H1 (cell line): ENCODE measurements around the gene QRICH2. TPM values are rescaled to one million over a fixed set of nuclear protein-coding genes. Genes with fewer than 3 reads are reported as not detected.

Experiments
- CTCF ChIA-PET: fragments of 300-600 bp; sonication (Branson Sonifier 250); formaldehyde crosslinking; loops from one replicate; lab custom pipeline; 2021; ENCODE audit not compliant: partially characterized antibody; lab: Charles Lee
- POLR2A ChIA-PET: fragments of 300-600 bp; sonication (Branson Sonifier 250); formaldehyde crosslinking; loops from one replicate; lab custom pipeline; 2021; ENCODE audit warnings: inconsistent platforms; ENCODE audit not compliant: partially characterized antibody; lab: Charles Lee
- DNase-seq, 2 experiments: peaks; one replicate each; pipeline versions ENCODE4 v3.0.0 to v3.0.0-alpha.2; 2010 to 2022; ENCODE audit warnings: low spot score in 2 of 2, low read depth in 1 of 2, mixed read lengths in 1 of 2
- FAIRE-seq: peaks from 2 replicates; lab custom pipeline; 2011; peaks lifted over from hg19 to GRCh38; lab: Jason Lieb, UNC
- H2AFZ ChIP-seq: 2 replicates; pipeline ENCODE4 v1.8.1; 2012; ENCODE audit warnings: low read length, inconsistent platforms
- H2AK5ac ChIP-seq: 2 replicates; pipeline ENCODE4 v1.6.1; 2013; ENCODE audit warnings: low read depth, low read length
- H2BK120ac ChIP-seq: replicated peaks from 2 replicates; pipeline ENCODE3; 2013; ENCODE audit warnings: low read depth, low read length, inconsistent platforms
- H2BK12ac ChIP-seq: 2 replicates; pipeline ENCODE4 v1.6.1; 2013; ENCODE audit warnings: low read depth, low read length
- H2BK15ac ChIP-seq: 2 replicates; pipeline ENCODE4 v1.6.1; 2013; ENCODE audit warnings: low read length
- H2BK20ac ChIP-seq: 2 replicates; pipeline ENCODE4 v1.6.1; 2013; ENCODE audit warnings: low read length
- H2BK5ac ChIP-seq: 2 replicates; pipeline ENCODE4 v1.6.1; 2013; ENCODE audit warnings: low read depth, low read length
- H3K14ac ChIP-seq: 2 replicates; pipeline ENCODE4 v1.6.1; 2013; ENCODE audit warnings: inconsistent platforms; ENCODE audit not compliant: insufficient read length
- H3K18ac ChIP-seq: 2 replicates; pipeline ENCODE4 v1.6.1; 2013; ENCODE audit warnings: low read length; ENCODE audit errors: extremely low read depth
- H3K23ac ChIP-seq: 2 replicates; pipeline ENCODE4 v1.6.1; 2013; ENCODE audit warnings: inconsistent platforms; ENCODE audit not compliant: insufficient read length
- H3K23me2 ChIP-seq: 2 replicates; pipeline ENCODE4 v1.6.1; 2013; ENCODE audit warnings: low read depth, low read length
- H3K27ac ChIP-seq: 2 replicates; pipeline ENCODE4 v1.6.1; 2011; ENCODE audit warnings: low read depth, low read length, inconsistent platforms
- H3K27me3 ChIP-seq, 4 experiments: replicated peaks in 1 of 4; 1 replicate in 1 of 4; 2 replicates in 3 of 4; pipeline versions ENCODE4 v1.6.1 to v1.8.1; 2011 to 2013; ENCODE audit warnings: low read length in 3 of 4, mild to moderate bottlenecking in 3 of 4, inconsistent platforms in 2 of 4, mixed read lengths in 2 of 4, moderate library complexity in 1 of 4; ENCODE audit not compliant: control insufficient read depth in 3 of 4, insufficient read depth in 3 of 4; ENCODE audit errors: extremely low read depth in 1 of 4
- H3K36me3 ChIP-seq, 4 experiments: 2 replicates each; pipeline versions ENCODE4 v1.6.1 to v1.8.1; 2011 to 2013; ENCODE audit warnings: mild to moderate bottlenecking in 4 of 4, low read length in 3 of 4, moderate library complexity in 2 of 4, control low read depth in 1 of 4, inconsistent platforms in 1 of 4; ENCODE audit not compliant: insufficient read depth in 4 of 4, control insufficient read depth in 2 of 4
- H3K4ac ChIP-seq: replicated peaks from 2 replicates; pipeline ENCODE3; 2013; ENCODE audit warnings: low read length, low read depth, mixed read lengths, inconsistent platforms; ENCODE audit not compliant: insufficient read length
- H3K4me1 ChIP-seq, 4 experiments: replicated peaks in 1 of 4; 1 replicate in 1 of 4; 2 replicates in 3 of 4; pipeline versions ENCODE4 v1.6.1 to v1.8.1; 2011 to 2013; ENCODE audit warnings: low read length in 3 of 4, inconsistent platforms in 2 of 4, mixed read lengths in 1 of 4; ENCODE audit not compliant: insufficient read depth in 4 of 4, control insufficient read depth in 3 of 4
- H3K4me2 ChIP-seq, 2 experiments: 2 replicates each; pipeline versions ENCODE4 v1.6.1 to v1.8.1; 2011 to 2013; ENCODE audit warnings: low read depth in 2 of 2, low read length in 2 of 2, control low read depth in 1 of 2, inconsistent platforms in 1 of 2, mild to moderate bottlenecking in 1 of 2; ENCODE audit not compliant: insufficient read depth in 1 of 2
- H3K4me3 ChIP-seq, 4 experiments: fragments of 200-600, 300-600 bp in 1 of 4; sonication (generic), shearing (Covaris generic), sonication (Bioruptor Twin) in 1 of 4; 2 replicates each; pipeline versions ENCODE4 v1.5.1 to v1.8.1; 2011 to 2016; ENCODE audit warnings: low read length in 4 of 4, low read depth in 3 of 4, control low read depth in 2 of 4, inconsistent platforms in 2 of 4, mild to moderate bottlenecking in 2 of 4, mixed read lengths in 1 of 4, moderate library complexity in 1 of 4; ENCODE audit not compliant: insufficient read depth in 2 of 4; ENCODE audit errors: extremely low read depth in 1 of 4
- H3K56ac ChIP-seq: replicated peaks from 2 replicates; pipeline ENCODE3; 2013; ENCODE audit warnings: low read depth, mild to moderate bottlenecking, mixed read lengths, low read length, inconsistent platforms; ENCODE audit not compliant: insufficient read length
- H3K79me1 ChIP-seq: 2 replicates; pipeline ENCODE4 v1.6.1; 2013; ENCODE audit warnings: low read depth, low read length, control low read depth
- H3K79me2 ChIP-seq, 2 experiments: 2 replicates each; pipeline versions ENCODE4 v1.6.1 to v1.8.1; 2012 to 2013; ENCODE audit warnings: low read length in 2 of 2, mild to moderate bottlenecking in 2 of 2, inconsistent platforms in 1 of 2; ENCODE audit not compliant: insufficient read depth in 2 of 2, control insufficient read depth in 1 of 2
- H3K9ac ChIP-seq, 4 experiments: replicated peaks in 1 of 4; 1 replicate in 1 of 4; 2 replicates in 3 of 4; pipeline versions ENCODE4 v1.6.1 to v1.8.1; 2011 to 2013; ENCODE audit warnings: low read depth in 3 of 4, low read length in 3 of 4, control low read depth in 2 of 4, mild to moderate bottlenecking in 2 of 4, moderate library complexity in 2 of 4, inconsistent platforms in 1 of 4; ENCODE audit errors: extremely low read depth in 1 of 4
- H3K9me3 ChIP-seq, 2 experiments: 2 replicates each; pipeline versions ENCODE4 v1.6.1 to v1.8.1; 2012 to 2013; ENCODE audit warnings: mild to moderate bottlenecking in 2 of 2, moderate library complexity in 2 of 2, control low read depth in 1 of 2, inconsistent platforms in 1 of 2, low read depth in 1 of 2, low read length in 1 of 2, mixed read lengths in 1 of 2; ENCODE audit not compliant: insufficient read depth in 2 of 2
- H4K20me1 ChIP-seq, 2 experiments: replicated peaks in 1 of 2; 2 replicates each; pipeline versions ENCODE3 to v1.8.1; 2011 to 2013; ENCODE audit warnings: inconsistent platforms in 2 of 2, low read length in 2 of 2, mild to moderate bottlenecking in 1 of 2; ENCODE audit not compliant: insufficient read depth in 2 of 2, control insufficient read depth in 1 of 2
- H4K5ac ChIP-seq: 2 replicates; pipeline ENCODE4 v1.6.1; 2013; ENCODE audit warnings: low read length, low read depth, mixed read lengths, inconsistent platforms; ENCODE audit not compliant: insufficient read length
- H4K8ac ChIP-seq: 2 replicates; pipeline ENCODE4 v1.8.0; 2013; ENCODE audit warnings: mild to moderate bottlenecking, moderate library complexity, low read length, inconsistent platforms; ENCODE audit not compliant: insufficient read depth; ENCODE audit errors: extremely low read depth
- H4K91ac ChIP-seq: replicated peaks from 2 replicates; pipeline ENCODE3; 2013; ENCODE audit warnings: low read length, mixed read lengths, inconsistent platforms; ENCODE audit not compliant: insufficient read length
- BACH1 ChIP-seq: IDR thresholded peaks from 2 replicates; pipeline ENCODE4 v1.6.1; 2012; ENCODE audit warnings: low read length, improper control_type of control experiment
- CTCF ChIP-seq, 3 experiments: IDR thresholded peaks; 1 replicate in 2 of 3; 2 replicates in 1 of 3; pipeline versions ENCODE4 v1.5.1 to v1.6.1; 2011; ENCODE audit warnings: low read length in 3 of 3, mild to moderate bottlenecking in 3 of 3, inconsistent platforms in 2 of 3, low read depth in 1 of 3, moderate library complexity in 1 of 3; ENCODE audit not compliant: insufficient read depth in 1 of 3; ENCODE audit errors: control extremely low read depth in 1 of 3
- EZH2 ChIP-seq: fragments of 200-600 bp; sonication (generic); IDR thresholded peaks from 2 replicates; pipeline ENCODE4 v1.7.1; 2012; ENCODE audit warnings: low read depth, mild to moderate bottlenecking, moderate library complexity, low read length, inconsistent platforms; ENCODE audit not compliant: severe bottlenecking
- HDAC2 ChIP-seq, 2 experiments: fragments of 300-600 bp in 1 of 2; sonication (generic) in 1 of 2; IDR thresholded peaks; 2 replicates each; pipeline ENCODE4 v1.6.1; 2011 to 2012; ENCODE audit warnings: low read depth in 2 of 2, low read length in 2 of 2, mild to moderate bottlenecking in 2 of 2, moderate library complexity in 2 of 2, borderline replicate concordance in 1 of 2, inconsistent platforms in 1 of 2
- JUND ChIP-seq: IDR thresholded peaks from 2 replicates; pipeline ENCODE4 v1.6.1; 2011; ENCODE audit warnings: mild to moderate bottlenecking, improper control_type of control experiment, low read length
- KDM1A ChIP-seq: fragments of 200-600, 300-600 bp; sonication (generic); IDR thresholded peaks from 2 replicates; pipeline ENCODE4 v1.7.1; 2016; ENCODE audit warnings: mild to moderate bottlenecking, low read length, borderline replicate concordance
- KDM4A ChIP-seq: IDR thresholded peaks from one replicate; pipeline ENCODE4 v1.7.1; 2012; ENCODE audit warnings: low read depth, mild to moderate bottlenecking, moderate library complexity, low read length, inconsistent platforms; ENCODE audit not compliant: severe bottlenecking
- SIN3A ChIP-seq, 2 experiments: IDR thresholded peaks in 1 of 2; conservative IDR thresholded peaks in 1 of 2; 2 replicates each; pipeline ENCODE4 v1.6.1; 2011 to 2012; ENCODE audit warnings: low read length in 2 of 2, improper control_type of control experiment in 1 of 2, low read depth in 1 of 2, mild to moderate bottlenecking in 1 of 2
- SP2 ChIP-seq: IDR thresholded peaks from 2 replicates; pipeline ENCODE4 v1.6.1; 2012; ENCODE audit warnings: mild to moderate bottlenecking, low read length, inconsistent platforms
- SUZ12 ChIP-seq: fragments of 200-600 bp; sonication (generic); IDR thresholded peaks from 2 replicates; pipeline ENCODE4 v1.6.1; 2012; ENCODE audit warnings: mild to moderate bottlenecking, inconsistent platforms, low read length, moderate library complexity, mixed read lengths
- TAF1 ChIP-seq: IDR thresholded peaks from 2 replicates; pipeline ENCODE4 v1.6.1; 2011; ENCODE audit warnings: mild to moderate bottlenecking, low read depth, low read length
- TBP ChIP-seq: IDR thresholded peaks from 2 replicates; pipeline ENCODE4 v1.6.1; 2011; ENCODE audit warnings: low read depth, low read length, improper control_type of control experiment
- WGBS, 2 experiments: shearing (Covaris generic) in 1 of 2; methylation state at CpG; one replicate each; pipeline versions ENCODE4 v1.1.6 to v1.1.7; 2013 to 2015; ENCODE audit warnings: low lambda C conversion rate in 2 of 2, mixed read lengths in 2 of 2, inconsistent platforms in 1 of 2, low coverage in 1 of 2, missing lambda C conversion rate in 1 of 2; ENCODE audit not compliant: insufficient replicate concordance in 2 of 2, insufficient coverage in 1 of 2, insufficient read length in 1 of 2; ENCODE audit errors: extremely low coverage in 1 of 2, missing lambda C conversion rate in 1 of 2; 5-methylcytosine and 5-hydroxymethylcytosine counted together
- polyA plus RNA-seq, 7 experiments: library from polyadenylated mRNA; depleted of rRNA in 3 of 7; stranded (reverse) in 5 of 7; unstranded in 2 of 7; fragments of >200 nt in 5 of 7; fragments of 200-250 nt in 2 of 7; gene quantifications; 1 replicate in 5 of 7; 2 replicates in 1 of 7; 4 replicates in 1 of 7; pipeline versions ENCODE4 v1.2.1 to v1.2.3, GENCODE V29; 2011 to 2013; ENCODE audit warnings: missing spikeins in 2 of 7, mixed read lengths in 2 of 7
- total RNA-seq: library from RNA; stranded (reverse); fragmentation: NEBNext Ultra II Directional; extraction: Animal tissue kit (Norgen Biotek cat#: 25700); gene quantifications from 2 replicates; pipeline ENCODE4 v1.2.1, GENCODE V29; 2021

The QRICH2 gene
- total and polyA plus RNA-seq, 2 of the 8 experiments (the other 6 are each of a cell fraction or from before 2014, with no cell fraction given): 2.8 to 3.8 TPM

GRCh38 chr17:76292567-76292966, 15.5 kb downstream of the QRICH2 start:
- Histone ChIP-seq H3K9ac (no peak overlapping the region), H2BK12ac (no peak overlapping the region), H3K79me2 (no peaks in the 10 kb centered on the region), H3K4me3 (no peak overlapping the region), H3K18ac (no peak overlapping the region), H3K4me1 (no peaks in the 10 kb centered on the region), H3K14ac (no peak overlapping the region), H2AFZ (no peak overlapping the region), H3K4me2 (no peak overlapping the region), H3K4ac (no peak overlapping the region), H3K79me1 (no peaks in the 10 kb centered on the region), H3K23me2 (no peaks in the 10 kb centered on the region), H3K9me3 (no peaks in the 10 kb centered on the region), H4K20me1 (peaks cover 0 to 5% of the 10 kb centered on the region in 2 experiments), H3K56ac (no peak overlapping the region), H2BK120ac (no peak overlapping the region), H3K27me3 (no peaks in the 10 kb centered on the region), H2BK5ac (no peak overlapping the region), H4K8ac (peak overlapping the region; percentile 68; the same call in 1 of the 2 replicates), H3K27ac (no peak overlapping the region), H3K23ac (no peak overlapping the region), H2AK5ac (no peak overlapping the region), H3K36me3 (peaks cover 0 to 4% (median 0%) of the 10 kb centered on the region in 4 experiments; a peak in 1 of 8 replicates), H2BK20ac (no peak overlapping the region), H4K91ac (no peak overlapping the region), H2BK15ac (no peak overlapping the region), H4K5ac (no peak overlapping the region)
- FAIRE-seq (no peak), DNase-seq (no peak)
- ChIA-PET CTCF (no interaction called here), POLR2A (no interaction called here)
- WGBS, 2 experiments: 88% methylated on average over 4 of the region's 4 CpGs; no CpG with 5 or more reads in 1 of the 2 experiments
- TF ChIP-seq TBP (no peak), SP2 (no peak), TAF1 (no peak), EZH2 (no peak), BACH1 (no peak), CTCF (IDR thresholded peaks at IDR 0.05; ENCODE audit: control extremely low read depth in 1 of 3, insufficient read depth in 1 of 3, low read depth in 1 of 3, low read length in 3 of 3) (no peak), SIN3A (conservative IDR thresholded peaks at IDR 0.05 in 1 of 2, IDR thresholded peaks at IDR 0.05 in 1 of 2; ENCODE audit: low read depth in 1 of 2, low read length in 2 of 2) (no peak), JUND (no peak), KDM4A (no peak), SUZ12 (no peak), HDAC2 (IDR thresholded peaks at IDR 0.05; ENCODE audit: borderline replicate concordance in 1 of 2, low read depth in 2 of 2, low read length in 2 of 2) (no peak), KDM1A (no peak)
